K562 (cell line): ENCODE data around the gene KCNS1. TPM values are rescaled to one million over a fixed set of nuclear protein-coding genes. Genes with fewer than 3 reads are reported as not detected.
"Not testable (repeated sequence)": the region's sequence is repeated elsewhere in the genome, so short reads cannot be mapped to it uniquely, and the experiment has no call there.

Source experiments
- ATAC-seq: fragments of 200-7000 bp; cut with Tn5 transposase; 3 replicates; pipeline ENCODE4 v1.9.1; 2020; ENCODE audit warnings: moderate library complexity
- BruUV-seq: library from RNA; stranded (reverse); fragments of 400-500 nt; replicated peaks from 2 replicates; lab custom pipeline; 2021; lab: Mats Ljungman, UMichigan
- CTCF ChIA-PET: fragments of 300-600 bp; formaldehyde crosslinking; extraction: SDS; loops from one replicate; lab custom pipeline; 2021; ENCODE audit warnings: low intra/inter-chr PET ratio; lab: Yijun Ruan, JAX
- POLR2A ChIA-PET: fragments of 300-600, 350-650 bp; sonication (Branson Sonifier 250); formaldehyde crosslinking; extraction: SDS; loops from one replicate; lab custom pipeline; 2021; ENCODE audit warnings: antibody characterized with exemption, inconsistent platforms; lab: Yijun Ruan, JAX
- DNase-seq, 4 experiments: peaks; one replicate each; pipeline versions ENCODE4 v3.0.0 to v3.0.0-alpha.2; 2011 to 2018; ENCODE audit warnings: low spot score in 3 of 4, mixed read lengths in 3 of 4; ENCODE audit errors: extremely low read depth in 1 of 4
- FAIRE-seq: peaks from 2 replicates; lab custom pipeline; 2011; peaks lifted over from hg19 to GRCh38; lab: Jason Lieb, UNC
- H2AFZ ChIP-seq: 2 replicates; pipeline ENCODE4 v1.6.0; 2011; ENCODE audit warnings: low read depth, low read length, control low read depth, inconsistent platforms
- H3K27ac ChIP-seq: fragments of 200-600 bp; 3 replicates; pipeline ENCODE4 v1.8.0; 2011; ENCODE audit warnings: low read depth, mild to moderate bottlenecking, control low read depth, inconsistent platforms, low read length, moderate library complexity, mixed read lengths; ENCODE audit errors: extremely low read depth
- H3K27me3 ChIP-seq, 2 experiments: fragments of 300-600 bp in 1 of 2; 2 replicates in 1 of 2; 3 replicates in 1 of 2; pipeline versions ENCODE4 v1.6.0 to v1.8.0; 2011; ENCODE audit warnings: inconsistent platforms in 2 of 2, low read length in 2 of 2, mild to moderate bottlenecking in 1 of 2, mixed read lengths in 1 of 2, moderate library complexity in 1 of 2; ENCODE audit not compliant: control insufficient read depth in 2 of 2, insufficient read depth in 2 of 2
- H3K36me3 ChIP-seq: fragments of 300-600 bp; 3 replicates; pipeline ENCODE4 v1.8.0; 2011; ENCODE audit warnings: mild to moderate bottlenecking, low read length, inconsistent platforms; ENCODE audit not compliant: control insufficient read depth, insufficient read depth
- H3K4me1 ChIP-seq, 2 experiments: fragments of 200-600 bp in 1 of 2; replicated peaks in 1 of 2; 2 replicates in 1 of 2; 3 replicates in 1 of 2; pipeline versions ENCODE4 v1.5.1 to v1.8.0; 2011; ENCODE audit warnings: inconsistent platforms in 2 of 2, low read length in 2 of 2, mild to moderate bottlenecking in 1 of 2, mixed read lengths in 1 of 2, moderate library complexity in 1 of 2; ENCODE audit not compliant: control insufficient read depth in 2 of 2, insufficient read depth in 2 of 2
- H3K4me2 ChIP-seq: 2 replicates; pipeline ENCODE4 v1.6.1; 2011; ENCODE audit warnings: low read length, control low read depth, inconsistent platforms, mixed read lengths; ENCODE audit not compliant: insufficient read depth
- H3K4me3 ChIP-seq: fragments of 200-600 bp; sonication (generic), shearing (Covaris generic); 2 replicates; pipeline ENCODE4 v1.5.1; 2016; ENCODE audit warnings: control low read depth, inconsistent platforms
- H3K79me2 ChIP-seq: fragments of 200-600 bp; 3 replicates; pipeline ENCODE4 v1.8.0; 2011; ENCODE audit warnings: low read length, inconsistent platforms; ENCODE audit not compliant: control insufficient read depth, insufficient read depth
- H3K9ac ChIP-seq, 2 experiments: 2 replicates each; pipeline versions ENCODE4 v1.6.0 to v1.6.1; 2011; ENCODE audit warnings: low read depth in 2 of 2, low read length in 2 of 2, control low read depth in 1 of 2, inconsistent platforms in 1 of 2, mild to moderate bottlenecking in 1 of 2, mixed read lengths in 1 of 2; ENCODE audit not compliant: insufficient read depth in 1 of 2
- H3K9me1 ChIP-seq: one replicate; pipeline ENCODE4 v1.6.0; 2011; ENCODE audit warnings: inconsistent platforms, mild to moderate bottlenecking, low read length, moderate library complexity; ENCODE audit not compliant: control insufficient read depth, insufficient read depth
- H3K9me3 ChIP-seq: replicated peaks from 2 replicates; pipeline ENCODE4 v1.5.1; 2011; ENCODE audit warnings: low read depth, low read length, inconsistent platforms; ENCODE audit not compliant: control insufficient read depth, insufficient read depth
- H4K20me1 ChIP-seq: replicated peaks from 2 replicates; pipeline ENCODE4 v1.6.1; 2011; ENCODE audit warnings: low read length, inconsistent platforms, mixed read lengths; ENCODE audit not compliant: control insufficient read depth, insufficient read depth
- ELF4 ChIP-seq: fragments of 450-650 bp; formaldehyde crosslinking; IDR thresholded peaks from 2 replicates; pipeline ENCODE4 v1.4.0; 2022; ENCODE audit warnings: missing genetic modification characterization
- HES1 ChIP-seq: fragments of 450-650 bp; IDR thresholded peaks from 2 replicates; pipeline ENCODE4 v1.6.1; 2016; ENCODE audit warnings: low read depth, mild to moderate bottlenecking, moderate library complexity
- MAFF ChIP-seq: IDR thresholded peaks from 2 replicates; pipeline ENCODE4 v1.6.1; 2012; ENCODE audit warnings: low read length, improper control_type of control experiment
- PURB ChIP-seq: sonication (generic); formaldehyde crosslinking; IDR thresholded peaks from 2 replicates; pipeline ENCODE4 v1.9.0; 2021; ENCODE audit warnings: low read depth, mild to moderate bottlenecking, missing genetic modification reagents
- ZNF253 ChIP-seq: fragments of 250-450 bp; sonication (Bioruptor Pico); conservative IDR thresholded peaks from 2 replicates; pipeline ENCODE4 v1.6.1; 2021; ENCODE audit warnings: mild to moderate bottlenecking
- ZNF444 ChIP-seq: fragments of 250-450 bp; sonication (Bioruptor Pico); IDR thresholded peaks from 2 replicates; pipeline ENCODE4 v1.4.0; 2020; ENCODE audit warnings: mild to moderate bottlenecking, moderate library complexity
- ZNF644 ChIP-seq: fragments of 200-800 bp; sonication (Bioruptor generic); IDR thresholded peaks from 2 replicates; pipeline ENCODE4 v1.6.1; 2016; ENCODE audit warnings: low read depth, missing genetic modification characterization, missing compliant biosample characterization
- WGBS: fragments of 100-300 bp; shearing (Covaris generic); methylation state at CpG from one replicate; pipeline ENCODE4 v1.1.6; 2016; ENCODE audit warnings: low coverage, mixed read lengths; ENCODE audit not compliant: insufficient coverage; ENCODE audit errors: missing lambda C conversion rate; 5-methylcytosine and 5-hydroxymethylcytosine counted together
- in situ Hi-C: fragments of 300-500 bp; cut with MboI; formaldehyde crosslinking; loops from 4 replicates; pipeline ENCODE4 v1.15.0; 2018; ENCODE audit warnings: inconsistent platforms, mixed read lengths
- intact Hi-C: fragments of 100-400 bp; cut with micrococcal nuclease; formaldehyde crosslinking; loops from 2 replicates; pipeline ENCODE4 v1.14.2; 2022
- polyA plus RNA-seq, 8 experiments: library from polyadenylated mRNA; depleted of rRNA in 4 of 8; stranded (reverse) in 5 of 8; unstranded in 3 of 8; fragments of >200 nt; fragmentation: Nextera tagmentation in 2 of 8; fragmentation: Illumina TruSeq in 1 of 8; extraction: Ambion mirVana in 2 of 8; extraction: Trizol in 1 of 8; gene quantifications; 2 replicates each; pipeline versions ENCODE4 v1.2.1 to v1.2.3, GENCODE V29; 2011 to 2014; ENCODE audit warnings: inconsistent platforms in 1 of 8, missing spikeins in 1 of 8
- total RNA-seq, 7 experiments: library from RNA; depleted of rRNA in 6 of 7; stranded (reverse); fragments of >200 nt in 6 of 7; fragmentation: Illumina TruSeq in 2 of 7; extraction: Trizol in 2 of 7; gene quantifications; 2 replicates each; pipeline versions ENCODE4 v1.2.1 to v1.2.3, GENCODE V29; 2011 to 2021; ENCODE audit warnings: low replicate concordance in 1 of 7

KCNS1 gene
- total and polyA plus RNA-seq, 9 of the 15 experiments (the other 6 are each of a cell fraction or from before 2014, with no cell fraction given), result not detected

DNA sequence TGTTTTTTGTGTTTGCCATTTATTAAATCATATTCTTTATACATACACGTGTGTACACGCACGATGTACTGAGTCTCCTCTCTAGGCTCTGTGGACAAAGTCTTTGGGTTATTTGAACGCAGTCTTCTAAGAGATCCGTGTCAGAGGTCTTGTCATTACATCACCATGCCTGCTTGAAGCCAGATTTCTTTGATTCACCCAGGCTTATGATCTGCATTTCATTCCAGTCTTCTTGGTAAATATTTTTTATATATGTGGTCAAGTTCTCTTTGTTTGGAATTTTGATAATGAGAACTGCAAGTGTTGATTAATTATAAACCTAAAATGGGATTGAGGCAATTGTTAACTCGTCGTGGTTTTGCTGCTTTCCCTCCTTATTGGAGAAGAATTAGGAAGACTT lies 34.6 kb downstream of the KCNS1 start:
- intact Hi-C loops, result no loop called here
- POLR2A ChIA-PET, result interaction anchor here (1.5 kb wide), 1 partner anchor 26 kb away, joined by 4 read pairs; no protein-coding TSS in a partner anchor

DNA sequence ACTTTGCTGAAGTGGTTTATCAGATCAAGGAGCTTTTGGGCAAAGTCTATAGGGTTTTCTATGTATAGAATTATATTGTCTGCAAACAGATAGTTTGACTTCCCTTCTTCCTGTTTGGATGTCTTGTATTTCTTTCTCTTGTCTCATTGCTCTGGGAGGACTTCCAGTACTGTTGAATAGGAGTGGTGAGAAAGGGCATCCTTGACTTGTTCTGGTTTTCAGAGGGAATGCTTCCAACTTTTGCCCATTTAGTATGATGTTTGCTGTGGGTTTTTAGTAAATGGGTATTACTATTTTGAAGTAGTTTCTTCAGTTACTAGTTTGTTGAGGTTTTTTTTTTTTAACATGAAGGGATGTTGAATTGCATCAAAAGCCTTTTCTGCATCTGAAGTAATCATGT lies 36.1 kb downstream of the KCNS1 start:
- POLR2A ChIA-PET, result no interaction called here
- no peak for DNase-seq
- no peaks in the 10 kb centered on the region for H3K27me3 ChIP-seq
- H3K36me3 ChIP-seq, result peaks cover 24% of the 10 kb centered on the region
- peaks cover 0 to 6% of the 10 kb centered on the region in 2 experiments; a peak in 2 of 5 replicates for H3K4me1 ChIP-seq
- H3K4me3 ChIP-seq, result no peak overlapping the region
- H3K9me3 ChIP-seq, result no peaks in the 10 kb centered on the region
- BruUV-seq, result no TSS peak
- H4K20me1 ChIP-seq, result 0 out of 2 replicates have a peak, but pooled peaks cover 4% of the 10 kb centered on the region
- in situ Hi-C loops, result no loop called here
- H2AFZ ChIP-seq, result no peak overlapping the region
- no peak for TF ChIP-seq ZNF444 (CRISPR knock-in tag)
- no peak for TF ChIP-seq ZNF644 (tag)
- TF ChIP-seq, all 486 proteins: peak for 0
- H3K4me2 ChIP-seq, result no peak overlapping the region
- CTCF ChIA-PET, result interaction anchor here (0.7 kb wide), 1 partner anchor 246 kb away, joined by 6 read pairs; no protein-coding TSS in a partner anchor
- intact Hi-C loops, result no loop called here
- H3K9ac ChIP-seq, result no peak overlapping the region
- H3K27ac ChIP-seq, result no peak overlapping the region
- no peaks in the 10 kb centered on the region for H3K9me1 ChIP-seq
- no peaks in the 10 kb centered on the region for H3K79me2 ChIP-seq
- FAIRE-seq, result no peak
- ATAC-seq, result no peak

More for the DNA sequence above, 34.6 kb downstream of the KCNS1 start:
- Histone ChIP-seq H3K9me3 (no peaks in the 10 kb centered on the region), H2AFZ (no peak overlapping the region), H3K9me1 (no peaks in the 10 kb centered on the region), H3K27ac (no peak overlapping the region), H3K4me3 (no peak overlapping the region), H3K79me2 (no peaks in the 10 kb centered on the region), H3K4me2 (no peak overlapping the region), H3K27me3 (no peaks in the 10 kb centered on the region), H3K9ac (no peak overlapping the region), H3K4me1 (peaks cover 2 to 10% of the 10 kb centered on the region in 2 experiments; a peak in 3 of 5 replicates), H3K36me3 (peaks cover 18% of the 10 kb centered on the region), H4K20me1 (0 out of 2 replicates have a peak, but pooled peaks cover 7% of the 10 kb centered on the region)
- in situ Hi-C loops, result no loop called here
- CTCF ChIA-PET, result no interaction called here
- no peak for ATAC-seq
- TF ChIP-seq ELF4 (CRISPR knock-in tag), result no peak
- TF ChIP-seq HES1, result no peak
- no peak for TF ChIP-seq MAFF
- no peak for TF ChIP-seq PURB (CRISPR knock-in tag)
- no peak for TF ChIP-seq ZNF253 (CRISPR knock-in tag)
- WGBS, result 86% methylated on average over 7 of the region's 7 CpGs
- DNase-seq, result no peak
- FAIRE-seq, result no peak
- BruUV-seq, result no TSS peak

GRCh38 chr20:45063107-45063506 lies 37.8 kb downstream of the KCNS1 start:
- BruUV-seq, CTCF ChIA-PET, H2AFZ ChIP-seq, H3K9me3 ChIP-seq, H3K27ac ChIP-seq, in situ Hi-C loops, H4K20me1 ChIP-seq, H3K9me1 ChIP-seq, DNase-seq, intact Hi-C loops, POLR2A ChIA-PET, H3K4me2 ChIP-seq, H3K4me3 ChIP-seq, ATAC-seq, H3K79me2 ChIP-seq, H3K4me1 ChIP-seq, H3K27me3 ChIP-seq, FAIRE-seq, H3K9ac ChIP-seq: not testable (repeated sequence)
- H3K36me3 ChIP-seq, result peaks cover 22% of the 10 kb centered on the region; the same call in 2 of the 3 replicates
- 68% methylated on average over 2 of the region's 2 CpGs for WGBS
